Heart right ventricle (tissue), 16 donors: ENCODE data around the gene ASCC1. TPM values are rescaled to one million over a fixed set of nuclear protein-coding genes. Genes with fewer than 3 reads are reported as not detected.
A peak's percentile ranks its signal among the peaks of the same experiment; 100 is the strongest.

Experiments
- ATAC-seq, 8 donors: fragments of 200-7000 bp; cut with Tn5 transposase; one replicate each; pipeline ENCODE4 v1.9.1; 2020; ENCODE audit warnings: mild to moderate bottlenecking in 8 of 8, moderate library complexity in 8 of 8, moderate number of reproducible peaks in 1 of 8
- DNase-seq, 2 donors: peaks; one replicate each; pipeline ENCODE4 v3.0.0-alpha.2; 2020
- H3K27ac ChIP-seq, 10 donors: fragments of 200-600 bp; sonication (generic) in 2 of 10; one replicate each; pipeline versions ENCODE4 v1.5.0 to v1.8.0; 2020 to 2022; ENCODE audit warnings: mild to moderate bottlenecking in 3 of 10
- H3K27me3 ChIP-seq, 7 donors: fragments of 200-600 bp; one replicate each; pipeline ENCODE4 v1.8.0; 2021 to 2022; ENCODE audit warnings: mild to moderate bottlenecking in 2 of 7
- H3K36me3 ChIP-seq, 9 donors: fragments of 200-600 bp; sonication (generic) in 1 of 9; one replicate each; pipeline versions ENCODE4 v1.5.0 to v1.8.0; 2020 to 2022; ENCODE audit warnings: mild to moderate bottlenecking in 2 of 9
- H3K4me1 ChIP-seq, 9 donors: fragments of 200-600 bp; sonication (generic) in 1 of 9; one replicate each; pipeline versions ENCODE4 v1.5.0 to v1.8.0; 2020 to 2022; ENCODE audit warnings: mild to moderate bottlenecking in 4 of 9
- H3K4me3 ChIP-seq, 10 donors: fragments of 200-600 bp; sonication (generic) in 2 of 10; one replicate each; pipeline versions ENCODE4 v1.5.0 to v1.8.0; 2020 to 2022; ENCODE audit warnings: mild to moderate bottlenecking in 7 of 10, moderate library complexity in 2 of 10
- H3K9me3 ChIP-seq, 11 donors: fragments of 200-600 bp in 10 of 11; sonication (generic) in 2 of 11; one replicate each; pipeline versions ENCODE4 v1.5.0 to v1.8.0; 2013 to 2022; ENCODE audit warnings: mild to moderate bottlenecking in 2 of 11, control low read depth in 1 of 11, moderate library complexity in 1 of 11
- WGBS, 2 donors: extraction: QIAGEN DNeasy Blood & Tissue Kit; methylation state at CpG; one replicate each; pipeline ENCODE4 v1.1.7; 2013; ENCODE audit warnings: inconsistent platforms in 1 of 2; 5-methylcytosine and 5-hydroxymethylcytosine counted together
- intact Hi-C, 10 donors: fragments of 100-400 bp; cut with DNase I; formaldehyde crosslinking; loops; one replicate each; pipeline versions ENCODE4 v1.11.1 to v1.14.2; 2022
- polyA plus RNA-seq, 2 donors: library from polyadenylated mRNA; stranded (reverse); fragments of 200-250 nt; gene quantifications; one replicate each; pipeline ENCODE4 v1.2.3, GENCODE V29; 2013
- total RNA-seq, 10 donors: library from RNA; stranded (reverse); fragmentation: NEBNext Ultra II Directional in 3 of 10; extraction: Animal tissue kit (Norgen Biotek cat#: 25700) in 3 of 10; gene quantifications; one replicate each; pipeline versions ENCODE4 v1.2.1 to v1.2.4, GENCODE V29; 2021 to 2023
- TF ChIP-seq, protein P1 (sequence below), 9 donors: fragments of 200-600 bp; sonication (generic) in 2 of 9; IDR thresholded peaks; one replicate each; pipeline versions ENCODE4 v1.5.0 to v1.8.0; 2021 to 2022; ENCODE audit warnings: antibody characterized with exemption in 9 of 9, mild to moderate bottlenecking in 5 of 9, moderate library complexity in 1 of 9
- donor health status: Arrhythmogenic right ventricular cardiomyopathy.
- donor health status: ischemic (EF 13 %, LVEDD 7.1; RV severe dilation, severe dysfunction).
- donor health status: healthy with polysubstance abuse.
- donor health status: DM: no; HTN: yes; CAD: no.
- donor health status: DM: no; HTN: no; CAD: no.
- donor health status: ischemic (EF 25% LVEDD 6.9; RV normal size, moderate dysfunction).
- donor health status: ischemic (EF 25% LVEDD 5.7; RV mildly dilated, moderate dysfunction).
- donor health status: healthy.
- donor health status: DM: yes; HTN: yes; CAD: no.
- donor health status: Ischemic cardiomyopathy.
- donor health status: ischemic (EF 35%, LVEDD 5.7; RV mildly dilated, moderate dysfunction).
- donor health status: nonischemic (EF 11% LVEDD 7.7; RV severe dilation, severe dysfunction).
- donor health status: DM: yes; HTN: yes; CAD: no.
- donor health status: PGD.
- donor health status: ischemic (EF 29% LVEDD 5.4; RV normal size, mild dysfunction).
- donor health status: nonischemic (EF 23%, LVEDD 6.1; RV moderate dilation, normal function).

ASCC1 gene
- total and polyA plus RNA-seq, 12 donors, result 8.4 to 40.5 (median 33.0) TPM

DNA sequence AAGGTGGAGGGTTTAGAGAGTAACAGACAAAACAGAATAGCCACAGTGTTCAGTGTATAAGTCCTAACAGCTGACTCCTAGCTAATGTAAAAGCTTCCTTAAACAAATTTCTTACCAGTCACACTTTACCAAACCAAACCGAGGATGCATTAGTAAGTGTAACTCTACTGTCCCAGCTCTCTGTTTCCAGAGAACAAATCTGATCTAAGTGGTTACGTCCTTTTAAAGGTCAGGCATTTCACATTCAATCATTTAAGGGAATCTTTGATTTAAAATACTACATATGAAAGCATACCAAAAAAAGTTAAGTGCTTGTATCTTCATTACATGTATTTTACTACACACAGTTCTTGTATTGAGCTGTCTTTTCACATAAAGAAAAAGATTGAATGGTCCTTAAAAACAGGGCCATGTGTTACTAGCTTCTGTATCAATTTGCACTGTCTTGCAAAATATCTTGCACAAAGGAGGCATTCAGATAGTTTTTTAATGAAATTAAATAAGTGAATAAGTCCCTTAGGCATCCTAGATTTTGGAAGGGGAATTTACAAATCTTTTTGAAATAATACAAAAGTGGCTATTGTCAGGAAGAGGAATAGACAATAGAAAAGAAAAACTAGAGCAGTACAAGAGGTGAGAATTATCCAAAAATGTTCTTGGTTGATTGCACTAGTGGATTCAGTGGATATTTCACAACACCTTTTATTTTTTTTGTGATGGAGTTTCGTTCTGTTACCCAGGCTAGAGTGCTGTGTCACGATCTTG is 69.3 kb downstream of the ASCC1 start:
- H3K9me3 ChIP-seq, result no peaks in the 10 kb centered on the region
- ATAC-seq (peak in 2 of 8 donors; percentile 17 to 45), DNase-seq (no peak)
- no peaks in the 10 kb centered on the region for H3K27me3 ChIP-seq
- WGBS, 2 donors, result 73 to 76% methylated on average over 4 of the region's 4 CpGs
- intact Hi-C loops, result no loop called here
- TF ChIP-seq, protein P1, sequence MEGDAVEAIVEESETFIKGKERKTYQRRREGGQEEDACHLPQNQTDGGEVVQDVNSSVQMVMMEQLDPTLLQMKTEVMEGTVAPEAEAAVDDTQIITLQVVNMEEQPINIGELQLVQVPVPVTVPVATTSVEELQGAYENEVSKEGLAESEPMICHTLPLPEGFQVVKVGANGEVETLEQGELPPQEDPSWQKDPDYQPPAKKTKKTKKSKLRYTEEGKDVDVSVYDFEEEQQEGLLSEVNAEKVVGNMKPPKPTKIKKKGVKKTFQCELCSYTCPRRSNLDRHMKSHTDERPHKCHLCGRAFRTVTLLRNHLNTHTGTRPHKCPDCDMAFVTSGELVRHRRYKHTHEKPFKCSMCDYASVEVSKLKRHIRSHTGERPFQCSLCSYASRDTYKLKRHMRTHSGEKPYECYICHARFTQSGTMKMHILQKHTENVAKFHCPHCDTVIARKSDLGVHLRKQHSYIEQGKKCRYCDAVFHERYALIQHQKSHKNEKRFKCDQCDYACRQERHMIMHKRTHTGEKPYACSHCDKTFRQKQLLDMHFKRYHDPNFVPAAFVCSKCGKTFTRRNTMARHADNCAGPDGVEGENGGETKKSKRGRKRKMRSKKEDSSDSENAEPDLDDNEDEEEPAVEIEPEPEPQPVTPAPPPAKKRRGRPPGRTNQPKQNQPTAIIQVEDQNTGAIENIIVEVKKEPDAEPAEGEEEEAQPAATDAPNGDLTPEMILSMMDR (IDR thresholded peaks at IDR 0.05), result no peak
- H3K4me3 ChIP-seq, result no peak overlapping the region
- peak overlapping the region in 2 of 10 donors; percentile 40 to 41 for H3K27ac ChIP-seq
- peaks cover 0 to 4% (median 0%) of the 10 kb centered on the region in 9 donors for H3K36me3 ChIP-seq
- peaks cover 0 to 14% (median 3%) of the 10 kb centered on the region in 9 donors for H3K4me1 ChIP-seq

DNA sequence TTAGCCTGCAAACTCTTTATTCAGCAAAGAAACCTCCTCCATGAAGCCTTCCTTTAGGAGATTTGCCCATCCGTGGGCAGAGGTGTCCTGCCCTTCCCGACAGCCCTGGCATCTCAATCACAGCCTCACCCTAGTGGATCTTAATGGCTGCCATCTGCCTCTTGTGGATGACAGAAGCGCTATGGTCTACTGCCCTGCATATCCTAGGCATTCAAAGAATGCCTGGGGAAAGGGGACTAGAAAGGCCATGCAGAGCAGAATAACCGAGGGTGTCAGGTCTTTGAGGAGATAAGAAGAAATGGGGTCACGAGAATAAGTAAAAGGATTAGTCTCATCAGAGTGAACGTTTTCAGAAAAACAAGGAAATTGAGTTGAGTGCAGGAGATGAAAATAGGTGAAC is 70.0 kb downstream of the ASCC1 start:
- 58 to 70% methylated on average over 6 of the region's 6 CpGs for WGBS, 2 donors

DNA sequence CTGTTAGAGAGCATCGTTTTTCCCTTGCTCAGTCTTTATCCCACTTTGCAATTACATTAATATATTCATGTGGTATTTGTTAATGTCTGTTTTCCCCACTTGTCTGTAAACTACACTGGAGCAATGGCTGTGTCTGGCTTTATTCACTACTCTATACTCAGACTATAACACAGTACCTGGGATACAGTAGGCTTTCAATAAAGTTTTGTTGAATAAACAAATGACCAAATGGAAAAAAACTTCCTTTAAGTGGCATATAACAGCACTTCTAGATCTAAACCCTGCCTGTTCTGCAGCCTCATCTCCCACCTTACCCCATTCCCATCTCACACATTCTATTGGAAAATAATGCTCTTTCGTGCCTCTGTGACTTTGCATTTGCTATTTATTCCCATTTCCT is 70.4 kb downstream of the ASCC1 start:
- 87 to 88% methylated on average over 2 of the region's 2 CpGs for WGBS, 2 donors
- Histone ChIP-seq H3K9me3 (no peaks in the 10 kb centered on the region), H3K4me1 (peaks cover 0 to 14% (median 3%) of the 10 kb centered on the region in 9 donors), H3K27ac (no peak overlapping the region), H3K27me3 (no peaks in the 10 kb centered on the region), H3K4me3 (no peak overlapping the region), H3K36me3 (peaks cover 0 to 4% (median 0%) of the 10 kb centered on the region in 9 donors)
- TF ChIP-seq, protein P1 (IDR thresholded peaks at IDR 0.05), result no peak
- intact Hi-C loops, result no loop called here
- ATAC-seq, result no peak
- DNase-seq, result no peak

More for the DNA sequence above, 70.0 kb downstream of the ASCC1 start:
- ATAC-seq (no peak), DNase-seq (no peak)
- Histone ChIP-seq H3K9me3 (no peaks in the 10 kb centered on the region), H3K4me3 (no peak overlapping the region), H3K36me3 (peaks cover 0 to 4% (median 0%) of the 10 kb centered on the region in 9 donors), H3K27ac (peak overlapping the region in 2 of 10 donors; percentile 40 to 41), H3K4me1 (peaks cover 0 to 14% (median 3%) of the 10 kb centered on the region in 9 donors), H3K27me3 (no peaks in the 10 kb centered on the region)
- TF ChIP-seq, protein P1 (IDR thresholded peaks at IDR 0.05), result no peak
- intact Hi-C loops, result no loop called here

DNA sequence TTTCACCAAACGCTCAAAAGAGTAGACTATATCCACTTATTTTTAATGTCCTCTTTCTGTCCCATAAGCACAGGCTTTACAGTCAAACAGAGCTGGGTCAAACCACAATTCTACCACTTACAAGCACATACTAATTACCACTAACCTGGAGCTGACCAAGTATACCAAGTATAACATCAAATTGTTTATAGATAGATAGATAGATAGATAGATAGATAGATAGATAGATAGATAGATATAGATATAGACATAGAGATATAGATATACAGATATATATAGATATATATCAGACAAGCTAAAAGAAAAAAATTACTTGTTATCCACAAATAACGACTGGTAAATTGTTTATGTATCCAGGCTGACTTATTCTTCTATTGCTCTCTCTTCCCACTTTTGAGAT is 75.2 kb downstream of the ASCC1 start:
- DNase-seq (no peak), ATAC-seq (no peak)
- Histone ChIP-seq H3K27me3 (no peaks in the 10 kb centered on the region), H3K9me3 (peaks cover 0 to 5% (median 0%) of the 10 kb centered on the region in 11 donors), H3K27ac (no peak overlapping the region), H3K36me3 (peaks cover 0 to 18% (median 0%) of the 10 kb centered on the region in 9 donors), H3K4me1 (peaks cover 0 to 17% (median 3%) of the 10 kb centered on the region in 9 donors), H3K4me3 (no peak overlapping the region)
- TF ChIP-seq, protein P1 (IDR thresholded peaks at IDR 0.05), result no peak
- 89 to 93% methylated on average over 2 of the region's 2 CpGs for WGBS, 2 donors
- intact Hi-C loops, result loop anchor here in 1 of 10 donors (5.0 kb wide), 1 partner anchor 61 kb away; no protein-coding TSS in a partner anchor
